NCI-H1436 (cell line): ENCODE results near the gene ZDHHC22.

ENCODE experiments used
- DNase-seq: peaks from one replicate; lab custom pipeline; 2025; lab: John Stamatoyannopoulos, UW

The ZDHHC22 gene

GRCh38 chr14:77155083-77155482 is 13.5 kb upstream of the ZDHHC22 start:
- no peak for DNase-seq

DNA sequence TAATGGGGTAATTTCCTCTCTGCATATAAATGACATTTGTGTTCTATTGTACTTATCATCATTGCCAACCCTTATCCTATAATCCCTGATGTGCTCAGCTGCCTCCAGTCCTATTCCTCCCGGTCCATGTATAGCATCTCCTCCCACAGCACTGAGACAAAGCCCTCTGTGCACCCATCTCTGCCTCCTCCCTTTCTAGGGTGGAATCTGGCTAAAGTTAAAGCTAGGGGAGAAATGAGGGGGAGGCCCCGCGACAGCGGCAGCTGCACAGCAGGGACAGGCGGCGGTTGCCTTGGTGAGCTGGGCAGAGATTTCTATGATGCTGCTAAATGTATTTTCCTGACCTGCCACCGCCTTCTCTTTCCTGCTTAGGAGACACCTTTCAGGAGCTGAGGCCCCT is 12.8 kb upstream of the ZDHHC22 start:
- DNase-seq = peak; percentile 32

GRCh38 chr14:77153802-77154201 is 12.2 kb upstream of the ZDHHC22 start:
- no peak for DNase-seq

DNA sequence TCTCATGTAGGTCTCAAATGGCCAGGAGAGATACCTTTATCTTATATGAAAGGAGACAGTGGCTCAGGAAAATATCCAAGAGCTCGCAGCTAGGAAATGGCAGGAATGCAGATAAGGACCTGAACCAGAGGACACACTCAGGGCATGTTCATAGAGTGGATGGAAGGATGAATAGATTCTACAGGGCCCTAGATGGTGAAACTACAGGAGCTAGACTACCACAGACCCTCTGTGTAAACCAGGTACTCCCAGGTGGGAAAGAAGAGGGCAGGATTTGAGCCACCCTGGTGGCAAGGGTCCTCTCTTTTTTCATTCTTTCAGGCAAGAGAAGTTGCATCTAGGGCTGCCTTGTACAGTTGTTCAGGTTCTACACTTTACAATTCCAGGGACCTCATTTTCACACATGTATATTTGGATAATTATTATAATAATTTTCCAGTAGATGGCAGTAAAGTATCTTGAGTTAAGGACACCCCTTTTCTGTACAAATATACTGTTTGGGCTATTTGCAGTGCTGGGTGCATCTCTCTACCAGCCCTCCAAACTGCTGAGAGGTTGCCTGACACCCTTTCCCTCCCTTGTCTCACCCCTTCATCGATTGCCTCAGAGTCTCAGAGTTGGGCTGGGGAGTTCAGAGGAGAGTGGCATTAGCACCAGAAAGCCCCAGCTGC is 10.5 kb upstream of the ZDHHC22 start:
- peak; percentile 73 for DNase-seq

DNA sequence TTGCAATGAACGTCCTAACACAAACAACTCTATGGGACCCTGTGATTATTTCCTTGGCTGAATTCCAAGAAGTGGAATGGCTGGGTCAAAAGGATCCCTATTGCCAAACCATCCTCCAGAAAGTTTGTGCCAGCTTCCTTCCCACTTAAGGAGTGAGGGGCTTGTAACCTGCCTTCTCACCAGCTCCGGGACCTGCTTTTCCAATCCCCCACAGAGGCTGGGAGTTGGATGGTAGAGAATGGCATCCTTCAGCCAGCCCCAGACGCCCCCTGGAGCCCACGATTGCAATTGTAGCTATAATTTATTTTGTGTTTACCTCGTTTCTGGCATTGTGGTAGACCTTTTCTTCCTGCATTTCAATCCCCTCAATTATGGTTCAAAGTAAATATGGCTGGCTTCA is 9.7 kb upstream of the ZDHHC22 start:
- no peak for DNase-seq

DNA sequence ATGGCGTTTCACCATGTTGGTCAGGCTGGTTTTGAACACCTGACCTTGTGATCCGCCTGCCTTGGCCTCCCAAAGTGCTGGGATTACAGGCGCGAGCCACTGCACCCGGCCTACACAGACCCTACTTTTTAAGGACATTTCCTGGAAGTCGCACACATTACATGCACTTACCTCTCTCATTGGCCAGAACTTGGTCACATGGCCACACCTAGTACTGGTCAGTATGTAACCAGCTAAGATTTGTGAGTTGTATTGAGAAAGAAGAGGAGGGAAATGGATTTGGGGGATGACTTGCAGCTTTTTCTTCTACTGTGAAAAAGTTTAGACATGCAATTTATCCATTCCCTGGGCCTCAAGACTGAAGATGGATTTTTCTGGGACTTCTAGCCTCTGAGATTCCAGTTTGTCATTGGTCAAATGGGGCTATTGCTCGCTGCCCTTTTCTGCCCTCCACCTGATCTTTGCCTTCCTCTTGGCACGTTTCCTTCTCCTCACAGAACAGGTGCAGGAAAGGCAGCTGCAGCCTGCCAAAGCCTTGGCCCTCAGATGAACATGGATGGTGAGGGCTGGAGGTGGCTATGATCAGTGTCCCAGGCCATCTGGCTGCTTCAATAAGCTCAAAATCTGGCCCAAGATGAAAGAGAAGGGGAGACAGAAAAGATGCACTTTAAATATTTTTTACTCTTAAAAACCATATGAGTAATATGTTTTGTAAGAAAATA is 7.1 kb upstream of the ZDHHC22 start:
- DNase-seq = no peak

DNA sequence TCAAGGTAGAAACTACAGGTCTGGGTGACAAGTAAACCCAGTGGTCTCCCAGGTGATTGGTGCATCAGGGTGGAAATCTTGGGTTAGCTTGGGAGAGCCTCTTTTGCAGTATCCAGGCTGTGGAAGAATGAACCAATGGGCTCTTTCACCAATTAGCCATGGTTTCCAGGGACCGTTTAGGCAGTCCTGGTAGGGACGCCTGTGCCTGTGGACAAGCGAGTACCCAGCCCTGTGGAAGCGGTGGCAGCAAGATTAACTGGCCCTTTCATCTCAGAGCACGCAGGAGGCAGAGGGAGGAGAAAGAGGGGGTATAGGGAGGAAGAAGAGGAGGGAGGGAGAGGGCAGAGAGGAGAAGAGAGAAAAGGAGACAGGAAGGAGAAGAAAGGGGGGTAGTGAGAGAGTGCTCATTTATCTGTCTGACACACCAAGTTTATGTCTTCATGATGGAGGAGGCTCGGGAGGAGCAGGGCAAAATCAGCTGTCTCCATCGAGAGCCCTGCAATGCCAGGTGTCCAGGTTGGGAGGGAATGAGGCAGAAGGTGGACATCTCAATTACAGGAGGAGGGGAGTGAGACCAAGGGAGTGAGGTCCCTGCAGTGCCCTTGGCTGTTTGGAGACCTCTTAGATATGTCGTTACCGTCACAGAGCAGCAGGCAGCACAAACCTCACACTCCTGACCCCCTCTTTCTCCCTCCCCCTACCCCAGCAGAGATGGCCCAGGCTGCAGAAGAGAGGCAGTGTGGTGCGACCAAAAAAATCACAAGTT is 4.6 kb upstream of the ZDHHC22 start:
- DNase-seq = no peak

DNA sequence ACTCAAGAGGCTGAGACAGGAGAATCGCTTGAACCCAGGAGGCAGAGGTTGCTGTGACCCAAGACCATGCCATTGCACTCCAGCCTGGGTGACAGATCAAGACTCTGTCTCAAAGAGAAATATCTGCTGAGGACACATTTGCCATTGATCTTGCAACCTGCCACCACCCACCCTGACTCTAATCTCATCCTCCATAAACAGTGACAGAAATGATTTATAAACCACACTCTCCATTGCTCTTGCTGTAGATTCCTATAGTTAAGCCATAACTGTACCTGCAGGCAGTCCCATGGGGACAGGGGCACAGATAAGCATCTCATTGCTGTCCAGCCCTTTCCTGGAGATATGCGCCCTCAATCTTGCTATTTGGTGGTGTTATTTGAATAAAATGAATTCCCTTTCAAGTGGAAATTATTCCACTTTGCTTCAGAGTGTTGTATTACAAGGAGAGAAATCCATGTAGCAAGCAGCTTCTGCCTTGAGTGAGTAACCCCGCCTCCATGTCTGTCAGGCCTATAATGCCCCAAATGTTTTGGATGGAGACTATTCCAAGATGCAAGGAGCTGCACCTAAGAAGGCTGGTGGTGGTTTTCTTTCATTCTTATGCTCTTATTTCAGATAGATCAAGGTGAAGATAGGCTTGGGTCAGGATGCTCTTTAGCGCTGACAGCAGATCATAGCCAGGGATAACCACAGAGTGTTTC is 3.0 kb upstream of the ZDHHC22 start:
- no peak for DNase-seq

- DNase-seq = no peak
These were observed 1.5 kb upstream of the ZDHHC22 start for GRCh38 chr14:77143071-77143470.

GRCh38 chr14:77142005-77142800 is 612 bp upstream of the ZDHHC22 start:
- DNase-seq = no peak

GRCh38 chr14:77140359-77141213 is 1.0 kb downstream of the ZDHHC22 start:
- DNase-seq = no peak

DNA sequence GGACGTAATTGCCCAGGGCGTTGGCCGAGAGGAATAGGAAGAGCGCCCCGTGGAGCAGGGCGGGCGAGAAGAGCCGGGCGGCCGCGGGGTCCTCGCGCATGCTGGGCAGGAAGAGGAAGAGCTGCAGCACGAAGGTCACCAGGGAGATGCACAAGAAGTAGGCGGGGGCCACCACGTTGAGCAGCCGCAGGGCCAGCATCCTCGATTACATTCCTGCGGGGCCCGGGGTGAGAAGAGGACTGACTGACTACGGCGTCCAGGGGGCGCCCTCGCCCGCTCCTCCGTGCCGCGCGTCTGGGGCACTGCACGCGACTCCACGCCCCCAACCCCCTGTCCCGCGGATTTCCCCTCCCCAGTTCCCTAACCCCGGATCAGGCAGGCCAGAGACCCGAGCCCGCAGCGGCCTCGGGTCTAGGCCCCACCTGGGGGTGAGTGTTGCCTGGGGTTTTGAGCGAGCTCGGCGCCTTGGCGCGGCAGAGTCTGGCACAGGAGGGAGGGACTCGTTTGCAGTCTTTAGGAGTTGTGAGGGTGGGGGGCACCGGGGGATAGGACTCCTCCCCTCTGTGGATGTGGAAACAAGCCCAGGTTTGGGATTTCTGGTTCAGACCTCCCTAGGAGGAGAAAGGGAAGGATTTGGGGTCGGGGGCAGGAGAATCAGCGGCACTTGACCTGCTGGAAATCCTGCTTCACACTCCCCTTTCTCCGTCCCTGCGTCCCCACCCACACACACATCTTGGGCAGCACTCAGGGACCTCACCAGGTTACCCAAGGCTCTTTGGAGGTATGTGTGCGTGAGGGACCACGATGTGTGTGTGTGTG is 1.8 kb downstream of the ZDHHC22 start:
- DNase-seq = peak; percentile 44

DNA sequence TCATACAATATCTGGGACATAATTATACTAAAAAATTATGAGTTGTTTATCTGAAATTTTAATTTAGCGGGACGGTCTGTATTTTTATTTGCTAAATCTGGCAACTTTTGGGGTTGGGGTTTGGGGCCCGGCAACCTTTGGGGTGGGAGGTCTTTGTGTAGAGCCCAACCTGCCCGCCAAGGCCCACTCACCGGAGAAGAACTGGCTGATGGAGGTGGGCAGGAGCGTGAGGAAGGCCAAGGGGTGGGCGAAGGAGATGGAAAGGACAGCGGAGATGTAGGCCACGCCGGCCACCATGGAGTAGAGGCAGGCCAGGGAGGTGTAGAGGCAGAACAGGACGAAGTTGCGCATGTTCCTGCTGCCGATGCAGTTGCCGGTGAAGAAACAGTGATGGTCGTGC is 2.6 kb downstream of the ZDHHC22 start:
- no peak for DNase-seq

- no peak for DNase-seq
These were observed 7.8 kb downstream of the ZDHHC22 start for GRCh38 chr14:77133720-77134338.

DNA sequence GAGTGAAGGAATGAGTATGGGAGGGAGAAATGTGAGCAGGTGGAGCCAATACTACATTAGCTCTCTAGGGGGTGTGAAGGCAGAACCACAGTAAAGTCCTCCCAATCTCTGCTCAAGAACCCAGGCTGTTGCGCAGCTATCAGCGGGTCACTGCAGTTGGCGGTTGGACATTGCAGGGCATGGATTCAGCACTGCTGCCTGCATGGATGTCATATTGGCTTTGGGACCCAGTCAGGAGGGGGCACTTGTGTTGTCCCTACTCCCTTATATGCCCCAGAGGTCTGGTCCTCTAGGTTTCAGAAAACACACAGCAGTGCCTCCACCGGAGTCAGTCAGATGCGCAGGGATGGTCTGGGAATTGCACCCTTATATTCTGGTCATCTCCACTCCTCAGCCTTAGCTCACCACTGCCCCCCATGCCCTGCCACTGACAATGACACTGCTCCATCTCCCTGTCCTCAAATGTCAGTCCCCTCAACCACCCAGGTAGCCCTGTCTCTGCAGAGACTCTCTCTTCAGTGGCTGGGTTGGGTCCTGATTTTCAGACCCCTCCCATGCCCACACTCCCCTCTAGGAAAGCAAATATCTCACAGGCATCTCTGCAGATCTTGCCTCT is 9.6 kb downstream of the ZDHHC22 start:
- no peak for DNase-seq

- no peak for DNase-seq
These were observed 10.4 kb downstream of the ZDHHC22 start for GRCh38 chr14:77131206-77131605.

GRCh38 chr14:77130386-77130785 is 11.2 kb downstream of the ZDHHC22 start:
- DNase-seq = no peak

DNA sequence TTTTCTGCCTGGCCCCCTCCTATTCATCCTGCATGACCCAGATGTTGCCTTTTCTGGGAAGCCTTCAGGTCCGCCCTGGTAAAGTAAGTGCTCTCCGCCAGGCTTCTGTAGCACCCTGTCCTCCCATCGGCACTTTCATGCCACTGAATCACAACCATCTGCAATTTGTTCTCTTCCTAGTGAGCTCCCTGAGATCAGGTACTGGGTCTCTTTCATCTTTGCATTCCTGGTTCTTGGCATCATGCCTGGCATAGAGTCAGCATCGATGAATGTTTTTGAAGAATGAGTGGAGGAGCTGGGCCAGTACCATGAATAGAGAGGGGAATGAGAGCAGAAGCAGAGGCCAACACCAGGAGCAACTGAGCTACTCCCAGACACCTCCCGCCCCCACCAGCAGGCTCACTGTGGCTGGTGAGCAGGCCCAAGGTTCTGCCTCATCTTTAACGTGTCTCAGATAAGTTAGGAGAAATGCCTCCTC is 13.1 kb downstream of the ZDHHC22 start:
- no peak for DNase-seq
